Hindlimb muscle (tissue), 1 donor: ENCODE results near the gene SPG11. TPM values are rescaled to one million over a fixed set of nuclear protein-coding genes. Genes with fewer than 3 reads are reported as not detected.
"Not testable (repeated sequence)": the region's sequence is repeated elsewhere in the genome, so short reads cannot be mapped to it uniquely, and the experiment has no call there.

Experiments
- DNase-seq: peaks from one replicate; pipeline ENCODE4 v3.0.0-alpha.2; 2013
- polyA plus RNA-seq: library from polyadenylated mRNA; unstranded; fragments of 120-200 nt; gene quantifications from one replicate; pipeline ENCODE4 v1.2.1, GENCODE V29; 2013; ENCODE audit not compliant: insufficient read length

The SPG11 gene
- polyA plus RNA-seq, 1 donor = 42.8 TPM

DNA sequence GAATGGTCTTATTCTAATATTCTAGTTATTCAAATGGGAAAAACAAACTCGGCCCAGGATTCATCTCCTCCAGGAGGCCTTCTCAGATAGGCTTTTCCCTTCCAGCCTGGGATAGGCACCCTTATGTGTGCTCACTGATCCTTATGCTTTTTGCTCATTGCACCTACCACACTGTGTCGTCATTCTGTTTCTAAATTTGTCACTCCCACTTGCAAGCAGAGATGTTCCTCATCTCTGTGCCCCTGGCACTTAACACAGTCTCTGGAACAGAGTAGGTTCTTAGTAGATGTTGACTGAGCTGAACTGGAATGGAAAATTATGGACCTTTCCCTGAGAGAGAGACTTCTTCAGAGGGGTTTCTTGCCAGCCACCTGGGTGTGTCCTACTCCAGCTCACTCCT is 18.7 kb upstream of the SPG11 start:
- DNase-seq = no peak

DNA sequence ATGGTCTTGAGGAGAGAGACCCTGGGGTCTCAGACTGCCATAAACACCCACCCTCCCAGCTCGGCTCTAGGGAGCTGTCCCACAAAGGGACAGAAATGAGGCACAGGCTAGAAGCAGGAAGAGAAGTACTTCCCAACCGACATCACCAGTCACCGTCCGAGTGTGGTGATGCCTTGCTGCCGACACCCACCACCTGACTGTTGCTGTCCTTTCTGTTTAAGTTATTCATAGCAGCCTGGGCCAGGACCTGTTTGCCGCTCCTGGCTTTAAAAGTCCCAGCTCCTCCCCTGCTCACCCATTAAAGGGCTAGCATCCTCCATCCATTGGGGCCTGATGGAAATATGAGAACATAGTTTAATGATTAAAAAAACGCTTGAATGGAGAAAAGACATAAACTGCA is 13.2 kb upstream of the SPG11 start:
- no peak for DNase-seq

DNA sequence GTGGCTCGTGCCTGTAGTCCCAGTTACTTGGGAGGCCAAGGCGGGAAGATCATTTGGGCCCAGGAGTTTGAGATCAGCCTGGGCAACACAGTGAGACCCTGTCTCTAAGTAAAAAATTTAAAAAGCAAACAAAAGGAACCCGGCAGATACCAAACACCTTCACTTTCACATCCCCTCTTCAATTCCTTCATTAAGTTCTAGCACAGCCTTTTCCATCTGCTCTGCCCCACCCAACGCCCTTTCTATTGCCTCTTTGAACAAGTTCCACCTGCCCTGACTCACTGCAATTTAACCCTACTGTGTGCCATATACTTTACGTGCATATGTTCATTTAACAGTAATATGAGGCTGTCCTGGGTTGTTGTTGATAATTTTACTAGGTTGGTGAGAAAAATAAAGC is 12.4 kb upstream of the SPG11 start:
- DNase-seq = no peak

DNA sequence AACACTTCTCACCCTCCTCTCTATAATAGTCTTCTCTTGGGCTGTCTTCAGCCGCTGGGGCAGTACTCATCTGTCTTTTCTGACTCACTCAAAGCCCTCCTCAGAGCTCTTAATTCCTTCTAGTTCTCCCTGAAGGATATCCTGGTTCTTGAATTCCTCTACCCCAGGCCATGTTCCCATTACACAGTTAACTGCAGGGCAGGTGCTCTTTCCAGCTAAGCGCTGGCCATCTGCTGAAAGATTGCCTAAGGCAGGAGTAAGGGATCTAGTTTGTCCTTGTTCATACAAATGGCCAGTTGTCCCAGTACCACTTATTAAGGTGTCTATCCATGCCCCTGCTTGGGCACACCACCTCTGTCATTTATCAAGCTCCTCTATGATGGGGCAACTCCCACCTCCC is 10.2 kb upstream of the SPG11 start:
- no peak for DNase-seq

DNA sequence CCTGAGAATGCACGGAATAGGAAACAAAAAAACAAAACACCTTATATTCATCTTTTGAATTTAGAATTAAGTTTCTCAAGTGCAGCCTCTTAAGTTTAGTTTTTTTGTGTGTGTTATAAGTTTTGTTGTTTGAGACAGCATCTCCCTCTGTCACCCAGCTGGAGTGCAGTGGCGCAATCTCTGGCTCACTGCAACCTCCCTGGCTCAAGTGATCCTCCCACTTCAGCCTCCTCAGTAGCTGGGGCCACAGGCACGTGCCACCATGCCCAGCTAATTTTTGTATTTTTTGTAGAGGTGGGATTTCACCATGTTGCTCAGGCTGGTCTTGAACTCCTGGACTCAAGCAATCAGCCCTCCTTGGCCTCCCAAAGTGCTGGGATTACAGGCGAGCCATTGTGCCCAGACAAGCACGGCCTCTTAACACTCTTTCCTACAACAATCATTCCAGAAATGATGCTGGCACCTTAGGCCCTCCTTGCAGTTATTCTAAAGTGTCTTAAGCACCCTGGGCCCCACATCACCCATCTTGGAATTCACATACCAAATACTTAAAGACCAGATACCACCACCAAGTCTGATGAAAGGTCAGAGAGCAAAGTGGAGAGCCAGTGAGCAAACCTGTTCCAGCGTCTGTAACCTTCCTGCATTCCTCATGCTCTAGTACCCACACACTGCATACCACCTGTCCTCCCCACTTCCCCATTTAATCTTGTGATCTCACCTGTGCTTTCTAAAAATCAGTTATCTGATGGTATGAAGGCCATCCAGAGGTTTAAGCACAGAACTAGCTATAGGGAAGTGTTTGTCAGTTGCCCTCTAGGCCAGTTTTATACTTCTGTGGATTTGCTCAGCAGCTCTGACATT is 6.9 kb upstream of the SPG11 start:
- DNase-seq = no peak

DNA sequence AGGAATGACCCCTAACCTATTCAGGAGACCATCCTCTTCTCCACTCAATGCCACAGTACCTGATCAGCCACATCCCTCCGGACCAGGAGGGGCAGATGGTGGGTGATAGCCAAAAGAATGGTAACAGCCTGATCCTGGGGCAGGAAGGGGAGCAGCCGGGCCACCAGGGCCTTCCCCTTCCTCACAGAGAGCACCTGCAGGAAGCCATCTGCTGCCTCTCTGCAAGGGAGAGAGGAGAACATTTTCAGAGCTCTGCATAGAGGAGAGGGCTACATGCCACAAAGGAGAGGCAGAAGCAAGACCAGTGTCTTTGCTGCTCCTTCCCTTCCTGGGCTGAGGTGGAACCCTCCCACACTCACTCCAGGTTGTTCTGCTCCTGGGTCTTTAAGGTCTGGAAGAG is 5.5 kb upstream of the SPG11 start:
- no peak for DNase-seq

DNA sequence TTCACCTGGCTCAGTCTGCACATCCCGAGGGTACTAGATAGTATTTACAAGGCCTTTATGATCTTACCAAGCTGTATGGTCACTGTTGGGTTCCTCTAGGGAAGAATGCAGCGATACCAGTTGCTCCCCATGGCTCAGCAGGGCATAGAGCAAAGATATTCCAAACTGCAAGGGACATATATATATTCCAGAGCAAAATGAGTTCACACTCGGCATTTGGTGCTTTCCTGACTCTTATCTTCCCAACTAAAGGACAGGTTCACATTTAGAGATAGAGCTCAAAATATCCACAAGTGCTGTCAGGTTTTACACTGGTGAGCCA is 3.5 kb upstream of the SPG11 start:
- DNase-seq = no peak

DNA sequence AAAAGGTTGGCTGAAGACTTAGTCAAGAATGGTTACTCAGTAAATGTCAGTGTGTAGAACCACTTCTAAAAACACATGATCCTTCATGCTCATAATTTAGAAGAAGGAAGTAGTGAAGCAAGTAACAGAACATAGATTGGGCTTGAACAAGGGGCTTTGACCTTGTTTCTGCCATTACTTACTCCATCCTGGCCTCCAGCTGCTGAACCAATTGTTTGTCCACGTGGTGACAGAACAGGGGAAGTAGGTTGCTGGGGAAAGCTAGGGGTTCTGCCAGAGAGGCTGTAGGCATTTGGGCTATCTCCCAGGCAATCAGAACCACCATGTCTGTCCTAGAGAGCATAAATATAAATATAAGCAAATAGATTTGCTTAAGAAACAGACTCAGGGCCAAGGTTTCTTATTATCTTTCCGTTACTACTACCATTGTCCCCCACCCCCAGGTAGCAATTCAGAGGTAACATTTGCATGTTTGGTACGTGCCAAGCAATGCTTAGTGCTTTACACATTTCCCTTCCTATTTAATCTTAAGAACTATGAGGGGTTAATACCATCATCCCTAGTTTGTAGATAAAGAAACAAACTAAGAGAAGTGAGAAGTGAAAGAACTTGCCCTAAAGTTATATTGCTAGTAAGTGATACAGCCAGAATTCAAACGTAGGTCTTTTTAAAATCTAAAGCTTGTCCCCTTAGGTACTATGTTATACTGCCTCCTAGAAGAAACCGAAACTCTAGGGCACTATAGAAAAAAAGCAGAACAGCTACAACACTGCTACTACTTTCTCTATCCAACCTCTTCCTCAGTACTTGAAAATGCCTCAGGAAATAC is 3.0 kb upstream of the SPG11 start:
- DNase-seq = no peak

DNA sequence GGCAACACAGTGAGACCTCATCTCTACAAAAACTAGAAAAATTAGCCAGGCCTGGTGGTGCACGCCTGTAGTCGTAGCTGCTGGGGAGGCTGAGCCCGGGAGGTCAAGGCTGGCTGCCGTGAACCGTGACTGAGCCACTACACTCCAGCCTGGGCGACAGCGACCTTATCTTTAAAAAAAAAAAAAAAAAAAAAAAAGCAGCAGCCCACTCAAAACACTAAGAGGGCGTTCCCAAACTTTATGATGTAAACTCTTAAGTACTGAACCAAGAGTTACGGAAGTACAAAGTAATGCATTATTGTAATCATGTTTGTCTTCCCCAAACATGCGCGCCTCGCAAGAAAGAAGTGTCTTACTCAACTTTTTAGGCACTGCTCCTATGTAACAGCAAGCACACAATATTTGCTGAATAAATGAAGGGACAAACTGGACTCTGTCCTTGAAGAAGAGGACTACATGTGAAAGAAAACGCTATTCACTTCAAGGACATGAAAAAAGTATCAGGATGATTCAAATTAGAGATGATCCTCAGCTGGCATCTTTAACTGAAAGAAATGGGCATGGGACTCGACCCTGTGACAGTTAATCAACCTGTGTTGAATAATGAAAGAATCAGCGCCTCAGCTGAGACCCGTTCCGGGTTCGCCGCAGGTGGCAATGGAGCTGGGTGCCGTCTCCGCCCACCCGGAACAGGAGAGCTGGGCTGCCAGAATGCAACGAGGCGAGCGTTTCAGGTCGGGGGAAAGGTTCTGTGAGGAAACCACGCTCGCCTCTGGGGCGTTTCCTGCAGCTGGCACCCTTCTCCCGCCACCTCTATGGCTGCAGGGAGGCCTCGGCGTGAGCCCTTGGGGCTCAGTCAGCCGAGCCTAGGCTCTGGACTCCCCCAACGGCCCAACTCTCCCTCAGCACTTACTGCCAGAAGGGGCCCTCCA is 718 bp downstream of the SPG11 start:
- peak; percentile 52 for DNase-seq

DNA sequence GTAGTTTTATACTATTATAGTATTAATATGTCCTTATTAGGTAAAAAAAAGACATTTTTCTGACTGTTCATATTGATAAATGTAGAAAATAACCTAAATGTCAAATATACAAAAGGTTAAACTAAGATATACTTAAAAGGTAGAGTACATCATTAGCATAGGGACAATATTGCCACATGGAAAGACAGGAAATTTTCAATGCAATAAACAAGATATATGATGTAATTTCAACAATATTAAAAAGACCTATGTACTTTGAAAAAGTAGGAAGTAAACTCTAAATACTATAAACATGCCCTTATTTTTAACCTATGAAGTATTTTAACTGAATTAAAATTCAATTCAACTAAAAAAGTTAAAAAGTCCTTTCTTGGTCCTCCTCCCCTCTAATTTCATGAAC is 1.9 kb downstream of the SPG11 start:
- DNase-seq = no peak

DNA sequence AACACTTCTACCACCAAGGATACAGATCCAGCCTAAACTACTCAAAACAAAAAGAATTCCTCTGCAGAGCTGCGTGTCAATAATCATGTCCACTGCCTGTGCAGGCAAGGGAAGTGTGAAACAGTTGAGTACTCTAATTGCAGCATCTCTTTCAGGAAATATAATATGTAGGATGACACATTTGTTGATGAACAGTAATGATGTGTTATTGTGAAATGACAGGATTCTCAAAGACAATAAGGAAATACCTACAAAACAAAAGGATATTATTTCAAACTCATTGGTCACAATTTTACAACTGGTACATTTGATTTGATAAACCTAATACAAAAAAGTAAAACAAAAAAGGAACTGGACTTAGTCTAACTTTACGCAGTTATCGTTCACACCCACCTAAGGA is 4.4 kb downstream of the SPG11 start:
- no peak for DNase-seq

DNA sequence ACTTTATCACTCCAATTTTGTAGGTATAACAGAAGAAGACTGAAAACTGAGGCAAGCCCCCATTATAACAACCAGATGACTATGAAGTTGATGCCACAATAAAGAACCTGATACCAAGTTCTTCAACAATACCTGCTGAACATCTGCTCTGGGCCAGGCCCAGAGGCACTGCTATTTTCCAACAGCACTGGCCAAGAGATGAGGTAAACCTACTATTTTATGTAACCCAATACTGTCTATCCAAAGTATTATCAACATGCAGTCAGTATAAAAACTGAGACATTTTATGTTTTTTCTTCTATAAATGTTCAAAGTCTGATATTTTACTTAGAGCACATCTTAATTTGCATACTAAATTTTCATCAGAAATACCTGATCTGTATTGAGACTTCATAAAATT is 6.1 kb downstream of the SPG11 start:
- no peak for DNase-seq

DNA sequence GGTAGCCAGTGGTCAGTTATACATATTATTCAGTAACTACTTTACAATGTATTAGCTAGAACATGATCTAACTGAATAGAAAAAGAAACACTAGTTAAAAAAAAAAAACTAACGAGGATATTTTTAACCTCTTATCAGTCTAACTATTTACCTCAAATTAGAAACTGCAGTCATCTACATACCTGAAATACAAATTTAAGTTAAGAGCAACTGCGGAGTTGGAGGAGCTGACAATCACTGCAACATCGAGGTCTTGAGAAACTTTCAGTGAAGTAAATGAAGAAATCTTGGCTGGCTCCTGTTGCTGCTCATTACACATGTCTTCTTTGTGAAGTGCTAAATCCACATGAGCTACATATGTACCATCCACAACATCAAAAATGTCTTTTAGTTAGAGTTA is 6.5 kb downstream of the SPG11 start:
- DNase-seq = no peak

DNA sequence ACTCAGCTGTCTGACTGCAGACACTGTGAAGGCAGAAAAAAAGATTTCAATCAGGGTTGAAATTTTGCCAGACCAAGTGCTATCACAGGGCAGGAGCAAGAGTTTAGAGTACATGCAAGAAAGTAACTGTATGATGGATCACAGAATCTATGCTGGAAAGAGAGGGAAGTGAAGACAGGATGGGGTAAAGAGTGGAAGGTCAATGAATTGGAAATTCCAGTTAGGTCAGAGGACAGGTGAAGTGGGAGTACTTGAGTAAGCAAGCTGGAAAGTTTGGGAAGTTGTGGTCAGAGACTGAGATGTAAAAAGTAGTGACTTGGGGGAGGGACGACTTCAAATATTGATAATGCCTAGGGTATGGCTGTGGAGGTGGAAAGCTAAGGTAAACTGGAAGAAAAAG is 7.2 kb downstream of the SPG11 start:
- no peak for DNase-seq

DNA sequence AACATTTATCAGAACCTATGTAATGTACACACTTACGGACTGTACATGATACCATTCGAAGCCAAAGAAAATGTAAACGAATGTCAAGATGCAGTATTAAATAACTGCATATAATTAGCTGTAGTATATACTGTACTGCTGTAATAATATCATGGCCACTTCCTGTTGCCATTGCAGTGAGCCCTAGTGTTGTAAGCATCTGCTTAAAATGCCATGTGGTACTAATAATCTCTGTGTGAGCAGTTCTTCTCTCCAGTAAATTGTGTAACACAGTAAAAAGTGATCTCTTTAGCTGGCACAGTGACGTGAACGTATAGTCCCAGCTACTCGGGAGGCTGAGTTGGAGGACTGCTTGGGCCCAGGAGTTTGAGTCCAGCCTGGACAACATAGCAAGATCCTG is 8.6 kb downstream of the SPG11 start:
- DNase-seq = no peak

DNA sequence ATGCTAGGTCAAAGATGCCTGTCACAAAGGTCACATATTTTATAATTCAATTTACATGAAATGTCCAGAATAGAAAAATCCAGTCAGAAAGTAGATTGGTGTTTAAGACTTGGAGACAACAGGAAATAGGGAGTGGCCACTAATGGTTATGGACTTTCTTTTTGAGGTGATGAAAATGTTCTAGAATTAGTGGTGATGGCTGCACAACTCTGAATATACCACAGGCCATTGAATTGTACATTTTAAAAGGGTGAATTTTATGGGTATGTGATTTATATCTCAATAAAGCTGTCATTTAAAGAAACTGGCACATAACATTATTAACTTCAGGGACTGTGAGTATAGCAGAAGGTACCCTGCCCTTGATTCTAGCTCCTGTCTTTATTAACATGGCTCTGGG is 15.8 kb downstream of the SPG11 start:
- no peak for DNase-seq

DNA sequence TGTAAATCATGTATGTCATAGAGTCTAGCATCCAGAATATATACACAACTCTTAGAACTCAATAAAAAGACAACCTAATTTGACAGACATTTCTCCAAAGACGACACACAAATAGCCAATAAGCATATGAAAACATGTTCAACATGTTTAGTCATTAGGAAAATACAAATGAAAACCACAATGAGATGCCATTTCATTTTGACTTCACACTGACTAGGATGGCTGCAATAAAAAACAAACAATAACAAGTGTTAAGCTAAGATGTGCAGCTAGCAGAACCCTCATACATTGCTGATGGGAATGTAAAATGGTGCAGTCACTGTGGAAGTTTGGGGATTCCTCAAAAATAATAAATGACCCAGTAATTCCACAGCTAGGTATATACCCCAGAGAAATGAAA is 16.4 kb downstream of the SPG11 start:
- no peak for DNase-seq

DNA sequence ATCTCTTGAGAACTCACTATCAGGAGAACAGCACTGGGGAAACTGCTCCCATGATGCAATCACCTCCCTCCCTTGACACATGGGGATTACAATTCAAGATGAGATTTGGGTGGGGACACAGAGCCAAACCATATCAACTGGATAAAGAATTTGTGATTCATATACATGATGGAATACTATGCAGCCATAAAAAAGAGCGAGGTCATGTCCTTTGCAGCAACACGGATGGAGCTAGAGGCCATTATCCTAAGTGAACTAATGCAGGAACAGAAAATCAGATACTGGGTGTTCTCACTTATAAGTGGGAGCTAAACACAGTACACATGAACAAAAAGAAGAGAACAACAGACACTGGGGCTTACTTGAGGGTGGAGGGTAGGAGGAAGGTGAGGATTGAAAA is 17.0 kb downstream of the SPG11 start:
- DNase-seq = no peak

DNA sequence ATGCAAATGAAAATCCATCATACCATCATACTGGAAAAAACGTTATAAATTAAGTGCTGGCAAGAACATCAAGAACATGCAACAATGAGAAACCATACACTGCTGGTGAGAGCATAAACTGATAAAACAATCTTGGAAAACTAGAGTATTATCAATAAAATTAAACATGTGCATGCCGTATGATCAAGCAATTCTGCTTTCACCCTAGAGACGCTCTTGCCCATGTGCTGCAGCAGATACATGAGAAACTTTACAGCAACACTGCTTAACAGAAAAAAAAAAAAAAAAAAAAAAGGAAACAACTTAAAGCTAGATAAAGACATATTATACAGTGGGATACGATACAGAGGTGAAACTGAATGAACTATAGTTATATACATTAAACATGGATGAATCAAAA is 21.8 kb downstream of the SPG11 start:
- DNase-seq = no peak

DNA sequence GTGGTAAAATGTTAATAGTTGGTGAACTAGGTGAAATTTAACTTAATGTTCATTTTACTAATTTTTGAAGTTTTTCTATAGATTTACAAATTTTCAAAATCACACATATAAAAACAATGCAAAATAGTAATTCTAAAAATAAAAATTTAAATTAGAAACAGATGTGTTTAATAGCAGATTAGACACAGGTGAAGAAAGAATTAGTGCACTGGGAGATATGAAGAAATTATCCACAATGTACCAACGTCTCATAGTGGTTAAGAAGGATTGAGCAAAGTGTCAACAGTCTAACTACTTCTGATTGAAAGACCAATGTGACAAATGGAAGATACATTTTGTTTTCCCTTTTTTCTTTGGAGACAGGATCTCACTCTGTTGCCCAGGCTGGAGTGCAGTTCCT is 26.5 kb downstream of the SPG11 start:
- DNase-seq = no peak

DNA sequence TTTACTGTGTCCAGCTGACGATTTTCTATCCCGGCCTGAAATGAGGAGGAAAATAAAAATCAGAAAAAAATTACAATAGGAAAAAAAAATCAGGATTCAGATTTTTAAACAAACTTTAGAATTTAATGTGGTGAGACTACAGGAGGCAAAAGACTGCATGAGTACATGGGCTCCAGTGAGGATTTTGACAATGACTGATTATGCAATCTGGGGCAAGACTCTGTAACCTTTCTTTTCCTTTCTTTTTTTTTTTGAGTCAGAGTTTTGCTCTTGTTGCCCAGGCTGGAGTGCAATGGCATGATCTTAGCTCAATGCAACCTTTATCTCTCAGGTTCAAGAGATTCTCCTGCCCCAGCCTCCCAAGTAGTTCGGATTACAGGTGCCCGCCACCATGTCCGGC is 29.9 kb downstream of the SPG11 start:
- no peak for DNase-seq

DNA sequence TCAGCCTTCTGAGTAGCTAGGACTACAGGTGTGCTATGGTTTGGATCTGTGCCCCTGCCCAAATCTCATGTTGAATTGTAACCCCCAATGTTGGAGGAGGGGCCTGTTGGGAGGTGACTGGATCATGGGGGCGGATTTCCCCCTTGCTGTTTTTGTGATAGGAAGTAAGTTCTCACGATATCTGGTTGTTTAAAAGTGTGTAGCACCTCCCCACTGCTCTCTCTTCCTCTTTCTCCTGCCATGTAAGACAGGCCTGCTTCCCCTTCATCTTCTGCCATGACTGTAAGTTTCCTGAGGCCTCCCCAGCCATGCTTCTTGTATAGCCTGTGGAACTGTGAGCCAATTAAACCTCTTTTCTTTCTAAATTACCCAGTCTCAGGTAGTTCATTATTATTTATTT is 38.2 kb downstream of the SPG11 start:
- DNase-seq = not testable (repeated sequence)

DNA sequence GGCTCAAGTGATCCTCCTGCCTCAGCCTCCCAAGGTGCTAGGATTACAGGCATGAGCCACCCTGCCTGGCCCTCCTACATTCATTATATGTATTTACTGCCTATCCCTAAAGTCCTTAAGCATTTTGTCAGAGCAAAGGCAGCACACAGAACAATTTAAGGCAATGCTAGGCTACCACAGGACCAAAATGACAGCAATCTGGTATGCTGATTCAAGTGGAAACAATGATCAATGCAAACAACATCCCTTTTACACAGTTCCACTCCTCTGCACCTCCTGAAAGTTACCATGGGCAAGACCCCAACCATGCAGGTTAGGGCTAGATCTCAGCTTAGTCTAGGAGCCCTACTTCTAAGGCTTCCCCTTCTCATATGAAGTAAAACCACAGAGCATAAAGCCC is 40.3 kb downstream of the SPG11 start:
- DNase-seq = no peak
